ENCODE data around the gene PRKAR2B.
A peak's percentile ranks its signal among the peaks of the same experiment; 100 is the strongest.

PRKAR2B gene

DNA sequence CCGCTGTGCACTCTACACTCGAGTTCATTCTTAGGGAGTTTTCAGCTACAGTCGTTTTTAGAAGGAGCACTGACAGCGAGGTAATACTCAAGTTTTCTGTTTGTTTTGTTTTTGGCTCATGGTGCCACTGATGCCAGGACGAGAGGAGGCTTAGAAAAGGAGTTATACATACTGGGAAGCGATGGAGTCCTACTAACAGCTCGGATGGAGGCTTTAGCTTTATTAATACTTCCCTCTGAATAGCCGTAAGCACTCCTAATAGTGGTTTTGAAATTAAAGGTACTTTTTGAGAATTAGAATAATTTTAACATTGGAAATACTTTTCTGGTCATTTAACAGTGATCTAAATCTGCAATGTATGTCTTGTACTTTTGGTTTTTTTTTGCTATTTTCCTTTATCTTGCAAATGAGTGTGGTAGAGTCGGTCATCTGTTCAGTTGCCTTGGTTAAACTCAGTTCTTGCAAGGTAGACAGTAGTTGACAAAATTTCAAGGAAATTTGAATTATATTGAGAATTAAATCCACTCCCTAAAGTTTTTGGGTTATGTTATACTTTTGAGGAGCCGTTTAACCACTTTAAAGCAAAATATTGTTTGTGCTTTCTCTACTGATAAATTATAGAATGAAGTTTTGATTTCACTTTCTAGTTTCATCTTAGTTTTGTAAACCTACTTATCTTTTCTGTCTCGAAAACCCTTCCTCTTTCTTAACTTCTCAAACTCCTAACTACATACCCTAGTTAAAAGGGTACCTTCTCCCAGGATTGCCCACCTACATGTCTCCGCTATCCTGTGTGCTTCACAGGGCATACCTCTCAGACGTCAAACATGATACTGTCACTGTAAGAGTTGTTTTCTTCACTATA, 125.8 kb downstream of the PRKAR2B start:
- TF ChIP-seq, protein P1, sequence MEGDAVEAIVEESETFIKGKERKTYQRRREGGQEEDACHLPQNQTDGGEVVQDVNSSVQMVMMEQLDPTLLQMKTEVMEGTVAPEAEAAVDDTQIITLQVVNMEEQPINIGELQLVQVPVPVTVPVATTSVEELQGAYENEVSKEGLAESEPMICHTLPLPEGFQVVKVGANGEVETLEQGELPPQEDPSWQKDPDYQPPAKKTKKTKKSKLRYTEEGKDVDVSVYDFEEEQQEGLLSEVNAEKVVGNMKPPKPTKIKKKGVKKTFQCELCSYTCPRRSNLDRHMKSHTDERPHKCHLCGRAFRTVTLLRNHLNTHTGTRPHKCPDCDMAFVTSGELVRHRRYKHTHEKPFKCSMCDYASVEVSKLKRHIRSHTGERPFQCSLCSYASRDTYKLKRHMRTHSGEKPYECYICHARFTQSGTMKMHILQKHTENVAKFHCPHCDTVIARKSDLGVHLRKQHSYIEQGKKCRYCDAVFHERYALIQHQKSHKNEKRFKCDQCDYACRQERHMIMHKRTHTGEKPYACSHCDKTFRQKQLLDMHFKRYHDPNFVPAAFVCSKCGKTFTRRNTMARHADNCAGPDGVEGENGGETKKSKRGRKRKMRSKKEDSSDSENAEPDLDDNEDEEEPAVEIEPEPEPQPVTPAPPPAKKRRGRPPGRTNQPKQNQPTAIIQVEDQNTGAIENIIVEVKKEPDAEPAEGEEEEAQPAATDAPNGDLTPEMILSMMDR (IDR thresholded peaks at IDR 0.05; ENCODE audit: low read depth, low read length) = no peak
- H3K4me3 ChIP-seq (ENCODE audit: low read depth, low read length) = peak overlapping the region; percentile 86

DNA sequence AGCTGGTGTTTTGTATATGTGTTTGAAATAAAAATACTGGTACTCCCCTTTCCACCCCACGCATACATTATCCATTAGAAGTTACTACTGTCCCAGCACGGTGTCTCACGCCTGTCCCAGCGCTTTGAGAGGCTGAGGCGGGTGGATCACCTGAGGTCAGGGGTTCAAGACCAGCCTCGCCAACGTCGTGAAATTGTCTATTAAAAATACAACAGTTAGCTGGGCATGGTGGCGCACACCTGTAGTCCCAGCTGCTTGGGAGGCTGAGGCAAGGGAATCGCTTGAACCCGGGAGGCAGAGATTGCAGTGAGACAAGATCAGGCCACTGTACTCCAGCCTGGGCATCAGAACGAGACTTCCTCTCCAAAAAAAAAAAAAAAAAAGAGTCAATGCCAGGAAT, 127.0 kb downstream of the PRKAR2B start:
- TF ChIP-seq, protein P1 (IDR thresholded peaks at IDR 0.05; ENCODE audit: low read depth, low read length) = no peak
- H3K4me3 ChIP-seq (ENCODE audit: low read depth, low read length) = no peak overlapping the region

GRCh38 chr7:107172276-107173032, 127.9 kb downstream of the PRKAR2B start:
- TF ChIP-seq, protein P1 (IDR thresholded peaks at IDR 0.05; ENCODE audit: low read depth, low read length) = no peak
- no peak overlapping the region for H3K4me3 ChIP-seq (ENCODE audit: low read depth, low read length)

DNA sequence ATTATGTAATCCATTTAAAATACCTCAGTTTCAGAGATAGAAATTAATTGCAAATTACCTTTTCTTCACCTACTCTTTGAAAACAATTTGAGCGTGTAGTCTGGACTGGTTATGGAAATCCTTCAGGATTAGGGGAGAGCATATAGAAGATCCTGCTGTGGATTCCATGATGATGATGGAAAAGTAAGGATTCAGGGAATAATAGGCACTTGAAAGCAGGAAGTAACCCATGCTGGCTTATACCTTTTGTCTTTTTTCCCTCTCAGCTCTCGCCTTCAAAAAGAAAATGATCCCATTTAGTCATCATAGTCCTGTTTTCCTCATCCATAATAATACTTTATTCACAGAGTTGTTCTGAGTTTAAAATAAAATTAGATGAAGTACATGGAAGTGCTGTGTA, 128.7 kb downstream of the PRKAR2B start:
- H3K4me3 ChIP-seq (ENCODE audit: low read depth, low read length) = no peak overlapping the region
- TF ChIP-seq, protein P1 (IDR thresholded peaks at IDR 0.05; ENCODE audit: low read depth, low read length) = no peak

DNA sequence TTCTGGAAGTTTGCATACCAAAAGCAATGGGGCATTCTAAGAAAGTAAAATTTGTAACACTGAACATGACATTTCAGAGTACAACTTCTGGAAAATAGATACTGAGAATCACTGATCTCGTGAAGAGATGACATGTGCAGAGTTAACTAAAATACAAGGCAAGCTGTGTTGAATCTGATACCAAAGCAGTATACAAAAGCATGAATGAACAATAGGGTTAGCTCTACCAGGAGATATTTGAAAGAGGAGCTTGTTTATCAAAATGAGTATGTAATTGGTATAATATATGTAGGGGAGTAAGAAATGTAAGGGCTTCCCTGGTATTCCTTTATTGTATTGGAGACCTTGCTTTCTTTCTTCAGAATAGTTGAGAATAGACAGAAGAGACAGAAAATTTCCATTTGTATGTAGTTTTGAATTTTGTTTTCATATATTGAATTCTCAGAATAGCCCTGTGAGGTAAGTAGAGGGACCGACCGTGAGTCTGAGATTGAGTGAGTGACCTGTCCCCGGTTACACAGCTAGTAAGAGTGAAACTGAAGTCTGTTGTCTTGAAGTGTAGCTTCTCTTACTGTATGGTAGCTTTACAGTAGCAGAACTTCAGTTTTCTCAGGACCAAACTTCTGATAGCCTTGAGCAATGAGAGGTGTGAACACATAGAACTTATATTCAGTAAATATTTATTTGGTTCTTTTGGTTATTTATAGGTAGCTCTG, 129.3 kb downstream of the PRKAR2B start:
- no peak overlapping the region for H3K4me3 ChIP-seq (ENCODE audit: low read depth, low read length)
- TF ChIP-seq, protein P1 (IDR thresholded peaks at IDR 0.05; ENCODE audit: low read depth, low read length) = no peak

- H3K4me3 ChIP-seq (ENCODE audit: low read depth, low read length) = no peak overlapping the region
- TF ChIP-seq, protein P1 (IDR thresholded peaks at IDR 0.05; ENCODE audit: low read depth, low read length) = no peak
Measured at GRCh38 chr7:107179326-107180164, 135.0 kb downstream of the PRKAR2B start.
